Endothelial cell of umbilical vein (primary cell): ENCODE measurements around the gene C11orf58. TPM values are rescaled to one million over a fixed set of nuclear protein-coding genes. Genes with fewer than 3 reads are reported as not detected.

Experiments used
- BruUV-seq: library from RNA; stranded (reverse); fragments of 400-500 nt; replicated peaks from 2 replicates; lab custom pipeline; 2021; lab: Mats Ljungman, UMichigan
- CTCF ChIA-PET: fragments of 300-600, 350-600 bp; sonication (Branson Sonifier 250); formaldehyde crosslinking; loops from one replicate; lab custom pipeline; 2021; ENCODE audit warnings: antibody characterized with exemption, inconsistent platforms; lab: Charles Lee
- POLR2A ChIA-PET: fragments of 300-600, 350-600 bp; sonication (Branson Sonifier 250); formaldehyde crosslinking; loops from one replicate; lab custom pipeline; 2021; ENCODE audit warnings: antibody characterized with exemption, inconsistent platforms; lab: Charles Lee
- DNase-seq: peaks from one replicate; pipeline ENCODE4 v3.0.0-alpha.2; 2011; ENCODE audit warnings: low read depth, low spot score
- FAIRE-seq: peaks from 2 replicates; lab custom pipeline; 2011; peaks lifted over from hg19 to GRCh38; lab: Jason Lieb, UNC
- H2AFZ ChIP-seq: 2 replicates; pipeline ENCODE4 v1.6.0; 2012; ENCODE audit warnings: low read depth, low read length, control low read depth, inconsistent platforms
- H3K27ac ChIP-seq: 2 replicates; pipeline ENCODE4 v1.5.1; 2011; ENCODE audit warnings: low read depth, mild to moderate bottlenecking, control low read depth, low read length, moderate library complexity; ENCODE audit not compliant: insufficient read depth
- H3K27me3 ChIP-seq, 2 experiments: 2 replicates each; pipeline versions ENCODE4 v1.6.0 to v1.6.1; 2011; ENCODE audit warnings: low read length in 2 of 2, mixed read lengths in 1 of 2; ENCODE audit not compliant: control insufficient read depth in 2 of 2, insufficient read depth in 2 of 2
- H3K36me3 ChIP-seq, 2 experiments: 2 replicates in 1 of 2; 3 replicates in 1 of 2; pipeline ENCODE4 v1.5.1; 2011; ENCODE audit warnings: low read length in 2 of 2, mild to moderate bottlenecking in 1 of 2, moderate library complexity in 1 of 2; ENCODE audit not compliant: control insufficient read depth in 2 of 2, insufficient read depth in 2 of 2; ENCODE audit errors: extremely low read depth in 1 of 2
- H3K4me1 ChIP-seq: 3 replicates; pipeline ENCODE4 v1.5.1; 2011; ENCODE audit warnings: mild to moderate bottlenecking, low read length; ENCODE audit not compliant: control insufficient read depth, insufficient read depth; ENCODE audit errors: extremely low read depth
- H3K4me2 ChIP-seq: 2 replicates; pipeline ENCODE4 v1.6.1; 2011; ENCODE audit warnings: low read length, control low read depth, mixed read lengths; ENCODE audit not compliant: insufficient read depth
- H3K4me3 ChIP-seq, 3 experiments: fragments of 200-600 bp in 1 of 3; sonication (generic), shearing (Covaris generic) in 1 of 3; replicated peaks in 1 of 3; 2 replicates each; pipeline ENCODE4 v1.5.1; 2011 to 2016; ENCODE audit warnings: control low read depth in 3 of 3, low read length in 3 of 3, mild to moderate bottlenecking in 2 of 3, inconsistent platforms in 1 of 3, low read depth in 1 of 3, moderate library complexity in 1 of 3; ENCODE audit not compliant: insufficient read depth in 1 of 3
- H3K79me2 ChIP-seq: 2 replicates; pipeline ENCODE4 v1.6.0; 2012; ENCODE audit warnings: low read length, inconsistent platforms; ENCODE audit not compliant: control insufficient read depth, insufficient read depth
- H3K9ac ChIP-seq: replicated peaks from 2 replicates; pipeline ENCODE3; 2011; ENCODE audit warnings: low read length, control low read depth; ENCODE audit not compliant: insufficient read depth; ENCODE audit errors: extremely low read depth
- H3K9me1 ChIP-seq: replicated peaks from 3 replicates; pipeline ENCODE4 v1.6.0; 2011; ENCODE audit warnings: mild to moderate bottlenecking, low read length; ENCODE audit not compliant: control insufficient read depth, insufficient read depth; ENCODE audit errors: extremely low read depth
- H3K9me3 ChIP-seq: replicated peaks from 2 replicates; pipeline ENCODE4 v1.5.1; 2012; ENCODE audit warnings: low read length, inconsistent platforms; ENCODE audit not compliant: control insufficient read depth, insufficient read depth
- H4K20me1 ChIP-seq: replicated peaks from 2 replicates; pipeline ENCODE3; 2011; ENCODE audit warnings: mild to moderate bottlenecking, low read length; ENCODE audit not compliant: control insufficient read depth, insufficient read depth; ENCODE audit errors: extremely low read depth
- CTCF ChIP-seq, 2 donors: IDR thresholded peaks; 1 replicate in 1 of 2; 2 replicates in 1 of 2; pipeline ENCODE4 v1.5.1; 2011; ENCODE audit warnings: low read length in 2 of 2, mild to moderate bottlenecking in 2 of 2, moderate library complexity in 2 of 2, control low read depth in 1 of 2, inconsistent platforms in 1 of 2, low read depth in 1 of 2; ENCODE audit not compliant: insufficient read depth in 1 of 2; ENCODE audit errors: extremely low read depth in 1 of 2
- EZH2 ChIP-seq: IDR thresholded peaks from 2 replicates; pipeline ENCODE4 v1.6.1; 2012; ENCODE audit warnings: borderline replicate concordance, low read depth, mild to moderate bottlenecking, moderate library complexity, low read length, inconsistent platforms; ENCODE audit not compliant: severe bottlenecking
- FOS ChIP-seq: IDR thresholded peaks from 2 replicates; pipeline ENCODE4 v1.6.1; 2011; ENCODE audit warnings: mild to moderate bottlenecking, low read length, moderate library complexity, borderline replicate concordance; ENCODE audit not compliant: insufficient read depth
- GATA2 ChIP-seq: IDR thresholded peaks from 2 replicates; pipeline ENCODE4 v1.7.0; 2011; ENCODE audit warnings: low read depth, mild to moderate bottlenecking, moderate library complexity, mixed read lengths, low read length; ENCODE audit not compliant: insufficient read length, insufficient read depth
- JUN ChIP-seq: IDR thresholded peaks from 2 replicates; pipeline ENCODE4 v1.6.1; 2011; ENCODE audit warnings: borderline replicate concordance, low read depth; ENCODE audit not compliant: insufficient read length, insufficient read depth
- MYC ChIP-seq: IDR thresholded peaks from one replicate; pipeline ENCODE4 v1.6.1; 2011; ENCODE audit warnings: mild to moderate bottlenecking, low read depth, low read length
- POLR2A ChIP-seq: IDR thresholded peaks from 2 replicates; pipeline ENCODE4 v1.6.1; 2012; ENCODE audit warnings: low read depth, mild to moderate bottlenecking, control low read depth, low read length
- POLR2AphosphoS5 ChIP-seq: IDR thresholded peaks from 2 replicates; pipeline ENCODE4 v1.6.1; 2012; ENCODE audit warnings: low read depth, mild to moderate bottlenecking, control low read depth, low read length, moderate library complexity; ENCODE audit not compliant: insufficient read depth
- dilution Hi-C: fragments of 300-500 bp; cut with MboI; formaldehyde crosslinking; loops from one replicate; pipeline ENCODE4 v1.15.0; 2019; ENCODE audit warnings: low sequenced_read_pairs; ENCODE audit not compliant: extremely low pct_ligation_motif_present
- intact Hi-C: fragments of 100-400 bp; cut with micrococcal nuclease; formaldehyde crosslinking; loops from one replicate; pipeline ENCODE4 v1.10.0; 2022
- polyA plus RNA-seq, 4 experiments: library from polyadenylated mRNA; depleted of rRNA in 3 of 4; stranded (reverse) in 3 of 4; unstranded in 1 of 4; fragments of >200 nt; gene quantifications; 2 replicates each; pipeline versions ENCODE4 v1.2.1 to v1.2.3, GENCODE V29; 2011 to 2012; ENCODE audit warnings: missing spikeins in 1 of 4
- total RNA-seq: library from RNA; stranded (reverse); gene quantifications from 2 replicates; pipeline ENCODE4 v1.2.3, GENCODE V29; 2021

The C11orf58 gene
- total and polyA plus RNA-seq, 2 donors (not counting 3 experiments of a cell fraction or from before 2014, with no cell fraction given), result 88.4 to 150 TPM

GRCh38 chr11:16767957-16768356 is 29.5 kb downstream of the C11orf58 start:
- dilution Hi-C loops, result no loop called here
- BruUV-seq, result no TSS peak
- no peak overlapping the region for H3K4me3 ChIP-seq
- no peak overlapping the region for H2AFZ ChIP-seq
- FAIRE-seq, result no peak
- peaks cover 7 to 9% of the 10 kb centered on the region in 2 experiments for H3K27me3 ChIP-seq
- no peaks in the 10 kb centered on the region for H3K9me3 ChIP-seq
- H3K36me3 ChIP-seq, result no peaks in the 10 kb centered on the region
- H3K9ac ChIP-seq, result no peak overlapping the region
- CTCF ChIA-PET, result no interaction called here
- no peaks in the 10 kb centered on the region for H3K4me1 ChIP-seq
- no peak for DNase-seq
- intact Hi-C loops, result no loop called here
- H4K20me1 ChIP-seq, result no peaks in the 10 kb centered on the region
- no peak overlapping the region for H3K4me2 ChIP-seq
- TF ChIP-seq EZH2, result no peak
- TF ChIP-seq FOS, result no peak
- TF ChIP-seq JUN, result no peak
- TF ChIP-seq POLR2A, result no peak
- no peak for TF ChIP-seq CTCF (IDR thresholded peaks at IDR 0.05; ENCODE audit: extremely low read depth in 1 of 2, insufficient read depth in 1 of 2, low read depth in 1 of 2, low read length in 2 of 2)
- TF ChIP-seq MYC, result no peak
- TF ChIP-seq POLR2AphosphoS5, result no peak
- no peak for TF ChIP-seq GATA2
- POLR2A ChIA-PET, result no interaction called here
- H3K79me2 ChIP-seq, result no peaks in the 10 kb centered on the region
- no peaks in the 10 kb centered on the region for H3K9me1 ChIP-seq
- no peak overlapping the region for H3K27ac ChIP-seq
